HG03521 (cell line): ENCODE data around the gene DIS3L2.
"Not testable (repeated sequence)": the region's sequence is repeated elsewhere in the genome, so short reads cannot be mapped to it uniquely, and the experiment has no call there.

Experiments
- ATAC-seq: cut with Tn5 transposase; IDR thresholded peaks from one replicate; pipeline ENCODE4 v1.9.1; 2021; ENCODE audit warnings: mild to moderate bottlenecking, moderate library complexity; ENCODE audit not compliant: unreplicated experiment

DIS3L2 gene

DNA sequence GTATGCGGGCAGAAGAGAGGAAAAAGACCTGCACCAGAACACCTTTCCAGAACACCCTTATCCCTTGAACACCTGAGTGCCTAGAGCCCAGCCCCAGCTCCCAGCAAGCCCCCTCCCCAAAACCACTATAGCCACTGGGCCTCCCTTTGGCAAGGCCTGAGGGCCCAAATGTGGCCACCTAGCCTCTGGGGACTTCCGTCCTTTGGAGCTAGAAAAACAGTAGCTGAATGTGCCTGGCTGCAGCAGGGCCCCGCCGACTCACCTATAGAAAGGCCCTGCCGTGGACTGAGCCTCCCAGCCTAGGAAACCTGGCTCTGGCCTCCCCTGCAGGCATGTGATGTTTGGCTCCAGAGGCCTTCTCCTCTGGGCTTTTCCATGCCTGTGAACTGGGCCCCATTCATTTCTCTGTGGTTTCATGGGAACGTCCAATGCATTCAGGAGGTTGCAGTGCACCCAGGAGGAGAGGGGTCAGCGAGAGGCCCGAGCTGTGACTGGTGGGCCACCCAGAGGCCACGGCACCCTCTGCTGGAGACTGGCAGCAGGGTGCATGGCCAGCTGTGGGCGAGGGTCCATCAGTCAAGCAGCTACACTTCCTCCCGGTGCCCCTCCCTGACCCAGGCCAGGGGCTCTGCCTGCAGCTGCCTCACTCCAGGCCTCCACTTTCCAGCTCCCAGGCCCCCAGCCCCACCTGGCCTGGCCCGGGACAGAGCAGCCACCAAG lies 401.7 kb downstream of the DIS3L2 start:
- ATAC-seq = not testable (repeated sequence)

DNA sequence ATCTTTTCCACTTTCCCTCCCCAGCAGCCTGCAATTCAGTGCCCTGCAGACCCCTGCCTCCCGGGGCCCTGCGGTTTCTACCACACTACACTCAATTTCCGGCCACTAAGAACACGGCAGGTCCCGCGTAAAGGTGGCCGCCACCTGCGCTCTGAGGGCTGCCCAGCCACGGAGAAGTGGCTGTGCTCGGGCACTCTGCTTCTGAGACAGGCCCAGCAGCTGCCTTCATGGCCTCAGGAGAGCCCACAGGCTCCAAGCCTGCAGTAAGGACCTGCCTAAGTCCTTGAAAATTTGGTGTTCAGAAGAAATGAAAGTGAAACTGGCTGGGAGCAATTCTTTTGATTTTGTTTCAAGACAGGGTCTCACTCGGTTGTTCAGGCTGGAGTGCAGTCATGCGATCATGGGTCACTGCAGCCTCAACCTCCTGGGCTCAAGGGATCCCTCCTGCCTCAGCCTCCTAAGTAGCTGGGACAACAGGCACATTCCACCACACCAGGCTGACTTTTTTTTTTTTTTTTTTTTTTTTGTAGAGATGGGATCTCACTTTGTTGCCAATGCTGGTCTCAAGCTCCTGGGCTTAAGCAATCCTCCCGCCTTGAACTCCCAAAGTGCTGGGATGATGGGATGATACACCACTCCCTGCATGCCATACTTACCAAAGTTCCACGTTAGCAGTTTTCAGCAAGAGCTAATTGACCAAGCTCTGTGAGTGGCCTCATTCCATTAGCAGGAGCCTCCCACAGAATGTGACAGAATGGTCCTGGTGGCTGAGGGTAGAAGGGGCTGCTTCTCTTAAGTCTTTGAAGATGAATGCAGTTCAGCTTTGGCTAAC lies 402.5 kb downstream of the DIS3L2 start:
- no peak for ATAC-seq

DNA sequence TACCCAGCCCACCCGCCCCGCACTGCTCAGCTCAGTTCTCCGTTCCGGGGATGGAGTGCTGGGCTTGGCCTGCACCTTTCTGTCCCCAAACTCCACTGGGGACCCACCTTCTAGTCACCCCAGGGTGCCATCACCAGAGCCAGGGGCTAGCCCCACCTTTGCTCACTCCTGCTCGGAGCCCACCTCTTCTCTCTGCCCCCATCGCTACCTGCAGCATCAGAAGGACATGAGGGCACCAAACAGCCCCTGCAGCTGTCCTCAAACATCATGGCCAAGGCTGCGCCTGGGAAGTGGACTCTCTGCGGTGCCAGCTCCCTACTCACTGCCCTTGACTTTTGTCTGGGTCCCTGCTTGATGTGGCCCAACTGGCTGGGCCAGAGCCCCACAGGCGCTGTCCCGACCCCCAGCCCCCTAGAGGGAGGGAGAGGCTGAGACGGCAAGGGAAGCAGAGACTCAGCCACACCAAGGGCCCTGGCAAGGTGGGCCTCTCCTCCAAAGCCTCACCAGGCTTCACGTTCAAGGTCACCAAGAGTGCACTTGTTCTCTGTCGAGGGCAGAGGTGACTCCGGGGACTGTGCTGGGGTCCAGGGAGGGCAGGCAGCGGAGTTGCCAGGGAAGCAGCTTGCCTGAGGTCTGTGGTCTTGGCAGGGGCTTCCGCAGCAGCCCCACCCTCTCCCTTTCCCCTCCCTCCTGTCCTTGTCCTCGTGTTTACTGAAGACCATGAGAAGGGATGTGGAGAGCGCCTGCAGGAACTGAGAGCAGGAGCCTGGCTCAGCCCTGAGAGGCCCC lies 403.5 kb downstream of the DIS3L2 start:
- not testable (repeated sequence) for ATAC-seq

DNA sequence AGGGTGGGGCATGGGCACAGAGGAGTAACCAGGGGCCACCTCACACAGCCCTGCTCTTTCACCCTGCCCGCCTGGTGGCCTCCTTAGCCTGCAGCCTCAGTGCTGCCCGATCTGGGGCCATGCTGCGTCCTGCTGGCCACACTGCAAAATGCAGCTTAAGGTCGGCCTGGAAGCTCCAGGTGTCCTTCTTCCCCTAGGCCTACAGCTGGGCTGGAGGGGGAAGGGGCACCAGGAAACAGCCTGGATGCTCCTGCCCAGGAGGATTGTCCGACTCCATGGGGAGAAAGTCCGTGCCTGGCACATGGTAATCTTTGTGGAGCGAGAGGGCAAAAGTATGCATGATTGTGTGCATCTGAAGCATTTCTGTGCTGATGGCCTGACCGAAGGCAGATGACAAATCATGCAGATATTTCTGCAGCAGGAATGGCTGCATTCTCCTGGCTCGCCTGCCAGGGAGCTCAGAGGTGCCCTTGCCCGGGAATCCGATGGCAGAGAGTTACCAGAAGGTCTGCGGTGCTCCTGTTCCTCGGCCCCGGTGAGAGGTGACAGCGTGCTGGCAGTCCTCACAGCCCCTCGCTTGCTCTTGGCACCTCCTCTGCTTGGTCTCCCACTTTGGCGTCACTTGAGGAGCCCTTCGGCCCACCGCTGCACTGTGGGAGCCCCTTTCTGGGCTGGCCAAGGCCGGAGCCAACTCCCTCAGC lies 404.3 kb downstream of the DIS3L2 start:
- no peak for ATAC-seq

DNA sequence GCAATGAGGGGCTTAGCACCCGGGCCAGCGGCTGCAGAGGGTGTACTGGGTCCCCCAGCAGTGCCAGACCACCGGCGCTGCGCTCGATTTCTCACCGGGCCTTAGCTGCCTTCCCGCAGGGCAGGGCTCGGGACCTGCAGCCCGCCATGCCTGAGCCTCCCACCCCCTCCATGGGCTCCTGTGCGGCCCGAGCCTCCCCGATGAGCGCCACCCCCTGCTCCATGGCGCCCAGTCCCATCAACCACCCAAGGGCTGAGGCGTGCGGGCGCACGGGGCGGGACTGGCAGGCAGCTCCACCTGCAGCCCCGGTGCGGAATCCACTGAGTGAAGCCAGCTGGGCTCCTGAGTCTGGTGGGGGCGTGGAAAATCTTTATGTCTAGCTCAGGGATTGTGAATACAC lies 404.9 kb downstream of the DIS3L2 start:
- ATAC-seq = not testable (repeated sequence)

DNA sequence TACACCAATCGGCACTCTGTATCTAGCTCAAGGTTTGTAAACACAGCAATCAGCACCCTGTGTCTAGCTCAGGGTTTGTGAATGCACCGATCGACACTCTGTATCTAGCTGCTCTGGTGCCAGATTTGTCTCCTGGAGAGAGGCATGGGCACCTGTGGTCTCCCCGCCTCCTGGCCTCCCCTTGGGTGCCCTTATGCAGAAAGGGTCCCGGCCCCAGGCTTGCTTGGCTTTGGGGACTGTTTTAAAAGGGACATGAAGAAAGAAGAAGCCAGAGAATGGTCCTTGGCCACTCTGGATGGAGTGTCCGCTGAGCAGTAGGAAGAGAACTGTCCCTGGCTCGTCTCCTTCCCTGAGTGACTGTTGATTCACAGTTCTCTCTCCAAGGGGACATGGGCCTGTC lies 405.5 kb downstream of the DIS3L2 start:
- ATAC-seq = no peak

DNA sequence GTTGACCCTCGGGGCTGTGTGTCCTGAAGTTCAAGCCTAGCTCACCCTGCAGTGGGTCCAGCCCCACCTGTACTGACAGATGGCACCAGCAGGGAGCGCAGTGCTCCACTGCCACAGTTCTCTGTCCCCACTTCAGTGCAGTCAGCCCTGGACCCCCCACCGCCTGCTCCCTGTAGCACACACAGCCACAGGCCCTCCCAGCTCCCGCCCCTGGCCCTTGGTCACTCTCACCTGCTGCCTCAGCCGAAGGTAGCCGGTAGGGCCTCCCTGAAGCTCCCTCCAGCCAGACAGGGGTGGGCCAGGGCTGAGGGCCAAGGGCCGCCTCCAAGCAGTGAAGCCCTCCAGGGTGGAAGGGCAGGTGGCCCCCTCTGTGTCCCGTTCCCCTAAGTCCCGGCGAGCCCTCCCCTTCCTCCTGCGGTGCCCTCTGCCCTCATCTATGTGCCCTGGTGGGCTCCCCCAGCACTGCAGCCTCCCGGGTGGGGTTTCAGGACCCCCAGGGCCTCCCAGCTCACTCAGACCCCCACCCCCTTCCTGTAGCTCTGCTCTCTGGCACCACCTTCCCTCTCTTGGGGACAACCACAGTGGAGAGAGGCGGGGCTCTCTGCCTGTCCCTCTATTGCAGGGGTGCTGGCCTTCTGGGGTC lies 406.2 kb downstream of the DIS3L2 start:
- ATAC-seq = no peak

DNA sequence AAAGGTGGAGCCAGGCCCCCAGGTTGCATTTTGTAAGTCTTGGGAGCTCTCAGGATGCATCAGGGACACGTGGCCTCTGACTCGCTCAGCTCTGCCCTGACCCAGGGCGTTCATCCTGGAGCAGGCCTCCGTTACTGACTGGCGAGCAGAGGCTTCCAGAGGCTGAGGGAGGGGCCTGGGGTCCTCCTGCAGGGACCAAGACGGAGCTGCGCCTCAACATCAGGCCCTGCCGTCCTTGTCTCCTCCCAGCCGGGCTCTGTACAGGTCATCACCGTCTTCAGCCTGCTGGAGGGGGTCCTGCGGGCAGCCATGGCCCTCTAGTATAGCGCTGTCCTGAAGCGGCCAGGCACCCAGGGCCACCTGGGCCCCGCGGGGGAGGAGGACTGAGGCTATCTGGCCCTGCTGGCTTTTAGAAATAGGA lies 406.8 kb downstream of the DIS3L2 start:
- no peak for ATAC-seq

DNA sequence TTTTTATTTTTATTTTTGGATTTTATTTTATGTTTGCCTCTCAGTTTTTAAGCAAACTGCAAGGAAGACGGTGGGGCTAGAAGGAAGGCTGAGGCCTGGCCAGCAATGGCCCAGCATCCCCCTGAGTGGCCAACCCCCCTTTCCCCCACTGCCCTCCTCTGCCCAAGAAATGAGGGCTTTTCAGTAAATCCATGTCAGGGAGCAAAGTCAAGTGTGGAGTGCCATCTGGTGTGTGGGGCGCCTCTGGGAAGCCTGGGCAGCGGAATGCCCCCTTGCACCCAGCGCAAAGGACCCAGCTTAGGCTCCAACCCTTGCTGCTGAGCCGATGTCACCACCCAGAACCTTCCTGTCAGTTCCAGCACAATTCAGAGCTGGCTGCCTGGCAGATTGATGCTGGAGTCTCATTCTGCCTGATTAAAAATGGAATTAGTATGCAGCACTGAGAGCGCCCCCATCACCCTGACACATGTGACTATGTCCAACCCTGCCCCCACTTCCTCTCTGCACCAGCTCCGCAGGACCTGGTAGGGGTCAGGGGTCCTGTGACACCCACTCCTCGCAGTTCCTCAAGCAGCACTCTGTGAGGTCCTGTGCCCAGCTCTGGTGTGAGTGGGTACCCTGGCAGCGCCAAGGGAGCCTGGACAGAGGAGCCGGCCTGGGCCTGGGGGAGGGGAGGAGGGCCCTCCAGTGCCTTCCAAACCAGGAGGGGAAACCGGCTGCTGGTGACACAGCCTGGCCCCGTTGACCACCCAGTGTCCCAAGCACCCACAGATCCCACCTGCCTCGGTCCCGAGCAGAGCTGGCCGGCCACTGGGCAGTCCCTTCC lies 407.8 kb downstream of the DIS3L2 start:
- no peak for ATAC-seq

DNA sequence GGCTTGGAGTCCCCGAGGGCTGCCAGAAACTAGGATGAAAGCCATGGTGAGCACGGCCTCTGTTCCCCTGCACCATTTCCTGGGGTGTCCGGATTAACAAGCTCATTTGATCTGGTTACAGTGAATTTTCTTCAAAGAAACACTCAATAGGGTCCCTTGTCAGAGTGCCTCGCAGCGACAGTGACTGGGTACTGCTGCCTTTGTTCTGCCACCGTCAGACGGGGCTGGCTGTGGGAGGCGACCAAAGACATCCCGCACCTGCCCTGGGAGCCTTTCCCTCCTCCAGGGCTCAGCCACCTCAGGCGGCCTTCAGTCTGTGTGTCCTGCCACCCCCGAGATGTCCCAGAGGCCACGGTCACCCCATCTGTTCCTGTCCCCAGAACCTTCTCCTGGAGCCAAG lies 408.5 kb downstream of the DIS3L2 start:
- not testable (repeated sequence) for ATAC-seq

DNA sequence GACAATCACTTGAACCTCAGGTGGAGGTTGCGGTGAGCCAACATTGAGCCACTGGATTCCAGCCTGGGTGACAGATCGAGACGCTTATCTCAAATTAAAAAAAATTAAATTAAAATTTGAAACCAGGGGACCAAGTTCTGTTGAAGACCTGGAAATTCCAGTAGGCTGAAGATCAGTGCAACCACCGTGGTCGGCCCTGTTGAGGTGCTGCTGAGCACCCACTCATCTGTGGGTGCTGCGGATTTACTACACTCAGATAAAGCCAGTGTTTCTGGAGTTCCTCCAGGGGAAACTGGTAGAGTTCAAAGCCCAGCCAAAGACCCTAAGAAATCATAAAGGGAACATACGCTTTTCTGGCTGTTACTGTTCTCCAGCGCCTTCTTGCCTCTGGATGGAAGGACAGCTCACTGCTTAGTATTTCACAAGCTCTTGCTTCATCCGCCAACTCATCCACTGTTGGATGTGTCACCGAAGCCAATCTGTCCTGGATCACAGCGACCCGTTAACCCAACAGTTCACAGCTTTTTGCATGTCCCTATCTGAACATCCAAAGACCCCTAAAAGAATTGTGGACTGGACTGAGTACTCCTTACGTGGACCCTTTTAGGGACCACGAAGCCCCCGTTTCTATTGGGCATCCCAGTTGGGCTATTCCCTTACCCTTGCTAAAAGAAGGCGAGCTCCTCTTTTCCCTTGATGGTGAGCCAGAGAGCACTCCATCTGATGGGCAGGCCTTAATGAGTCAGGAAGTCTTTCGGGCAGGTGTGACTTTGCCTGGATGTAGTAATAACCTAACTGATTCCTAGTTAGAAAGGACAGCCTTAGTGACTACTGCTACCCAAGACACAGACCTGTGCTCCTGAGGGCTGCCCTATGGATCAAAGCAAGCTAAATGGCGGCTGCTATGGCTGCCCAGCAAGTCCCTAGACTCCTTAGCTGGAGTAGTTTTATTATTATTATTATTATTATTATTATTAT lies 411.0 kb downstream of the DIS3L2 start:
- no peak for ATAC-seq

DNA sequence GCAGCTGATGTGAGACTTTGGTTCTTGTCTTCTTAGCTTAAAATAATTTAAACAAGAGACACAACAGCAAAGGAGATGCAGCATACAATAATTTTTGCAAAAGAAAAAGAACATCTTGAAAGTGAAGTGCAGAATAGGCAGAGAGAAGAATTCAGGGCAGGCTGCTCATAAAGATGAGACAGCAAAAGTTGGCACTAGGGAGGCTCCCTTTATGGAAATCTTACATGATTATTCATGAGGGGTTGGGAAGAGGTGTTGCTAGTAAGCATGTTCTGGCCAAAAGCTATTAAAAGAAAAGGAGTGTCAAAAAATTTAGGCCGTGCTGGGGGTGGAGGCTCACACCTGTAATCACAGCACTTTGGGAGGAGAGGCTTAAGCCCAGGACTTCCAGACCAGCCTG lies 412.8 kb downstream of the DIS3L2 start:
- ATAC-seq = no peak

DNA sequence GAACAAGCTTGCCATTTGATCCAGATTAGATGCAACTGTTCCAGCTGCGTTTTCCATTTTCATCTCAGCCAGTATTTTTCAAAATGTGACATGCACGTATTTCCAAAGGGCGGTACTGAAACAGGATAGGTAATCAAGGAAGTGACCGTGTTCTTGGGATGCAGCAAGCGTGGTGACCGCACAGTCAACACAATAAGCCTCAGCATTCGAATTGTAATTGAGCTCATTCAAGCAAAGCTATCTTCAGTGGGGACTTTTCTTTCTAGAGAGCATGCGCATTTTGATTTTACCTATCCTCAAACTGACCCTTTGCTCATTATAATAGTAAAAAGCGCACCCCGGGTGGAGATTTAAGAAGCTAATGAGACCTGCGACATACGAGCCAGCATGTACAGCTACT lies 413.7 kb downstream of the DIS3L2 start:
- ATAC-seq = no peak

DNA sequence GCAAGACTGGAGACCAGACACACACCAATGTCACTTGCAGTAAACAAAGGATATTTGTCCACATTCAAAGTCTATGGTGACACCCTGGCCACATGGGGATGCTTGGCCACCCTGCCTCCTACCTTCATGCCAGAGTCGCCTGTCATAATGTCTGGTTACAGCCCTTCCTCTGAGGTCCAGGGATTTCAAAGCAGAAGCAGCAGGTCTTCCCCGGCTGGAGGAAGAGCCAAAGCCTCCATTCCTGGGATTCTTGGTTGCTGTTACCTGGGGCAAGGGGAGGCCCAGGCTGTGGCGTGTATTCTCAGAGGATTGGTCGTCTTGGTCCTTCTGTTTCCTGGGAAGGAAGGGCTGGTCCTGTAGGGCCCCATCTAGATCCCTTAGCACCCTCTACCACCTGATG lies 414.7 kb downstream of the DIS3L2 start:
- no peak for ATAC-seq

DNA sequence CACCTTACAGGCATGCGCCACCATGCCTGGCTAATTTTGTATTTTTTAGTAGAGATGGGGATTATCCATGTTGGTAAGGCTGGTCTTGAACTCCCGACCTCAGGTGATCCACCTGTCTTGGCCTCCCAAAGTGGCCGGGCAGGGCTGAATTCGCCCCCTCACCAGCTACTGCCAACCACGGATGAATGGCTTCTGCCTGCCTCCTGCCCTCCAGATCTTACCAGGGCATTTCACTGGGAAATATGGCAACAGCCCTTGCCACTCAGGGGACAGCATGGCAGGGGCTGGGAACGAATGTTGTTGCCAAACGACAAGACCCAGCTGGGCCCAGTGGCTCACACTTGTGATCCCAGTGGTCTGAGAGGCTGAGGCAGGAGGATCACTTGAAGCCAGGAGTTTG lies 415.2 kb downstream of the DIS3L2 start:
- no peak for ATAC-seq

DNA sequence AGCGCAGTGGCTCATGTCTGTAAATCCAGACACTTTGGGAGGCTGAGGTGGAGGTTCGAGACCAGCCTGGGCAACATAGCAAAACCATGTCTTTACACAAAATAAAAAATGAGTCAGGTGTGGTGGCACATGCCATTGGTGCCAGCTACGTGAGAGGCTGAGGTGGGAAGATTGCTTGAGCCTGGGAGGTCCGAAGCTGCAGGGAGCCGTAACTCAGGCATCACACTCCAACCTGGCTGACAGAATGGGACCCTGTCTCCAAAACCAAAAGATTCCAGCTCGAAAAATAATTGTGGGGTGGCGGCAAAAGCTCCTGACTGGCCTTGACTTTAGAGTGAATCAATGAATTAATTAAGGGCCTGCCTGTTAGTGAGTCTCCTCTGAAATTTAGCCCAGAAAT lies 415.8 kb downstream of the DIS3L2 start:
- no peak for ATAC-seq

DNA sequence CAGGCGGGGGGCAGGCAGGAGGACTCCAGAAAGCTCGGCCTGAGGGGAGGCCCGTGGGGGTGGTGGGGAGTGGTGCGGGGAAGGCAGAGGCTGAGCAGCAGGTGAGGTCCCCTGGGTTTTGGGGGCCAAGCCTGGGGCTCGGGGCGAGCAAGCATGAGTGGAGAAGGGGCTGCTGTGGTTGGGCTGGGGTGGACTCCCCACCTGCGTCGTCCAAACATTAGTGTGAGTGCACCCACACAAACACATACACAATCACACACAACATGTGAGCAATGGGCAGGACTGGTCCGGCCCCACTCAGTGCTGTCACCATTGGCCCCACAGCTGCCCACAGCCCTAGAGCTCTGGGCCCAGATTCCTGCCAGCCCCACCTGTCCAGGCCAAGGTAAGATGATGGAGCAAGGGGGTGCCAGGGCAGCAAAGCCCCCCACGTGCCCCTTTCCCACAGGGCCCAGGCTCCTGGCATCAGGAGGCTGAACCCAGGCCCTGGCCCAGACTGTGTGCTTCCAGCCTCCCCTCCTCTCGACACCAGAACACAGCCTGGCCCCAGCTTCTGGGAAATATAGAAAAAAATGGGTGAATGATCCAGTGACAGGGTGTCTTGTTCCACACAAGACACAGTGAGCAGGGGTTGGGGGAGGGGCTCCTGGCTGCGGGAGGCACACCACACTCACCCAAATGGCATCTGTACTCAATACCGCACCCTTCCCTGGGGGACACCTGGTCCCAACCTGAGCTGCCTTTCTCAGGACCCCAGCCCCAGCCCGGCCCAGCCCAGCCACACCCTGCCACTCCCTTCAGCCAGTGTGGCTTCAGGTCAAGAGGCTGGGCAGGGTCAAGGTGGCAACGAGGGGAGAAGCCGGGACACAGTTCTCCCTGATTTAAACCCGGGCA lies 416.6 kb downstream of the DIS3L2 start:
- no peak for ATAC-seq
